Embryonic facial prominence (tissue), 1 donor: ENCODE measurements around the gene PCNX1.
"Not testable (repeated sequence)": the region's sequence is repeated elsewhere in the genome, so short reads cannot be mapped to it uniquely, and the experiment has no call there.

Source experiments
- DNase-seq: peaks from one replicate; pipeline ENCODE4 v3.0.0-alpha.2; 2016; ENCODE audit errors: extremely low spot score

The PCNX1 gene

GRCh38 chr14:70907176-70907995, at the start of gene PCNX1:
Gene PCNX1 (plus strand): TSS chr14:70907459. CDS start chr14:70907851, 392 bp downstream.
- DNase-seq = peak; percentile 72

GRCh38 chr14:70857496-70857890, 49.8 kb upstream of the PCNX1 start:
- no peak for DNase-seq

- no peak for DNase-seq
Observed at GRCh38 chr14:70858641-70859040, 48.6 kb upstream of the PCNX1 start.

- not testable (repeated sequence) for DNase-seq
Observed at GRCh38 chr14:70866992-70867391, 40.3 kb upstream of the PCNX1 start.

- no peak for DNase-seq
Observed at GRCh38 chr14:70871001-70871400, 36.3 kb upstream of the PCNX1 start.

GRCh38 chr14:70871863-70872677, 35.2 kb upstream of the PCNX1 start:
- DNase-seq = no peak

- no peak for DNase-seq
Observed at GRCh38 chr14:70872678-70873020, 34.6 kb upstream of the PCNX1 start.

- DNase-seq = no peak
Observed at GRCh38 chr14:70873627-70874026, 33.6 kb upstream of the PCNX1 start.

GRCh38 chr14:70875811-70876460, 31.3 kb upstream of the PCNX1 start:
- not testable (repeated sequence) for DNase-seq

- no peak for DNase-seq
Observed at GRCh38 chr14:70879448-70879847, 27.8 kb upstream of the PCNX1 start.

- not testable (repeated sequence) for DNase-seq
Observed at GRCh38 chr14:70880888-70881287, 26.4 kb upstream of the PCNX1 start.

GRCh38 chr14:70881549-70882177, 25.6 kb upstream of the PCNX1 start:
- DNase-seq = no peak

- no peak for DNase-seq
Observed at GRCh38 chr14:70882776-70883492, 24.3 kb upstream of the PCNX1 start.

GRCh38 chr14:70884595-70885342, 22.5 kb upstream of the PCNX1 start:
- no peak for DNase-seq

GRCh38 chr14:70885343-70886022, 21.8 kb upstream of the PCNX1 start:
- DNase-seq = no peak

GRCh38 chr14:70886421-70887206, 20.6 kb upstream of the PCNX1 start:
- no peak for DNase-seq

GRCh38 chr14:70887207-70887681, 20.0 kb upstream of the PCNX1 start:
- no peak for DNase-seq

GRCh38 chr14:70887737-70888499, 19.3 kb upstream of the PCNX1 start:
- no peak for DNase-seq
